Hepatocyte (in vitro differentiated cells): ENCODE data around the gene DIAPH1.

ENCODE experiments used
- CTCF ChIP-seq: fragments of 200-600 bp; sonication (generic); IDR thresholded peaks from 2 replicates; pipeline ENCODE4 v1.5.1; 2016; ENCODE audit warnings: antibody characterized with exemption, mild to moderate bottlenecking; ENCODE audit not compliant: poor library complexity
- EZH2 ChIP-seq: fragments of 200-600 bp; sonication (generic); IDR thresholded peaks from 2 replicates; pipeline ENCODE4 v1.6.1; 2016; ENCODE audit warnings: antibody characterized with exemption, mild to moderate bottlenecking, borderline replicate concordance

- TF ChIP-seq CTCF (peak; percentile 38), EZH2 (no peak)
Observed at GRCh38 chr5:141475625-141476131, 143.1 kb downstream of the DIAPH1 start, which contains the start of gene PCDHGC3.
